Epithelial cell of prostate (primary cell): Measurements from ENCODE around the gene TRABD2B.

ENCODE experiments used
- DNase-seq: peaks from one replicate; pipeline ENCODE4 v3.0.0-alpha.2; 2011; ENCODE audit warnings: low read depth, low spot score
- H3K27ac ChIP-seq: fragments of 450-650 bp; 2 replicates; pipeline ENCODE4 v1.5.1; 2017; ENCODE audit warnings: mild to moderate bottlenecking

TRABD2B gene

DNA sequence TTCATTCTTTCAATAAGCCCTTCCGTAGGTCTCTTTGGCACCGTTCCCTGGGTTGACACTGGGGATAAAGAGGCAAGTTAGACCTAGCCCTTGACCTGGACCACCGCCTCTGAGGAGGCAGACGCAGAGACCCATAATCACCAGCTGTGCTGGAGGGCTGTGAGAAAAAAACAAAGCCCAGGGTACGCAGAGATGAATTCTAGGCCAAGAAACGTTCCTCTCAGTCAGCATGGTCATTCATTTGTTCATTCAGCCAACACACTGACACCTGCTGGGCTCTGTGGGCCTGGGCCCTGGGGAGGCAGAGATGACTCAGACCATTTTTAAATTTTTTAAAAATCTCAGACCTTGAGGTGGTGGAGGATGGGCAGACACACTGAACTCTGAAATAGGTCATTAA lies 26.3 kb upstream of the TRABD2B start:
- no peak overlapping the region for H3K27ac ChIP-seq
- no peak for DNase-seq

DNA sequence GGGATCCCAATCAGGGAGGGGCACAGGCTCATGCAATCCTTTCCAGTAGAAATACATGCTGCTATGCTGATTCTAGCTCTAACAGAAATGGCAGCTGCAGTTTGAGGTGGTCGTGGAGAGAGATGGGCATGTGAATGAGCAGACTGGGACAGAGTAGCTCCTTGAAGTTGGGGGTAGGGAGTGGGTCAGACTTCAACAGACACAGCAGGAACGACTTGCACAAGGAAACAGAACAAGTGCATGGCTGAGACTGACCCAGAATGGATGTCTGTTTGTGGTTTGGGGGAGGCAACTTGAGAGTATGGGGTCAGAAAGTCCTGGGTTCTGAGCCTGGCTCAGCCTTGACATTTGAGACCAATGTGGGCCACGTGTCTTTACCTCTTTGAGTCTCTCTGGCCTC lies 25.1 kb upstream of the TRABD2B start:
- H3K27ac ChIP-seq = no peak overlapping the region
- no peak for DNase-seq

- H3K27ac ChIP-seq = no peak overlapping the region
Measured at GRCh38 chr1:48021792-48022191, 24.6 kb upstream of the TRABD2B start.

DNA sequence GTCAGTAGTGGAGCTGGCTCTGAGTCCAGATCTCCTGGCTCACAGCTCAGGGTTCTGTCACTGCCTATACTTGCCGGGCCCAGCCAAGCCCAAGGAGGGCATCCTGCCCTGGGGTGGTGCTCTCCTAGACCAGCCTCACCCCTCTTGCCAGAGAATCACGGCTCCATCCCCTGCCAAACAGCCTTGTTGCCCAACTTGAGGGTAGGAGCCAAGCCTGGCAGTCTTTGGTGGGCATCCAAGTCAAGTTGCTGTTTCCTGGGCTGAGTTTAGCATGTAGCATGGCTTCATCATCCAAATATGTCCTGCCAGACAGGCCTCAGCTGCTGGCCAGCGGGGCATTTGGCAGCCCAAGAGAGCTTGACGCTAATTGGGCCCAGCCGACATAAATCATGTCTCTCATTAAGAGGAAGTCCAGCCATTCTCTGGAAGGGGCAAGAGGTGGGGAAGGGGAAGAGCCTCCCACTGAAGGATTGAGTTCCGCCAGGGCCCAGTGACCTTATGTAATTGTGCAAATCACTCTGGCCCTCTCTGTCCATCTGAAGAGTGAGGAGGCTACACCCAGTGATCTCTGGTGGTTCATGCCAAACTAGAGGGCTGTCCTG lies 22.6 kb upstream of the TRABD2B start:
- no peak for DNase-seq
- peak overlapping the region; percentile 77 for H3K27ac ChIP-seq

More at GRCh38 chr1:48021792-48022191, 24.6 kb upstream of the TRABD2B start:
- DNase-seq = no peak

DNA sequence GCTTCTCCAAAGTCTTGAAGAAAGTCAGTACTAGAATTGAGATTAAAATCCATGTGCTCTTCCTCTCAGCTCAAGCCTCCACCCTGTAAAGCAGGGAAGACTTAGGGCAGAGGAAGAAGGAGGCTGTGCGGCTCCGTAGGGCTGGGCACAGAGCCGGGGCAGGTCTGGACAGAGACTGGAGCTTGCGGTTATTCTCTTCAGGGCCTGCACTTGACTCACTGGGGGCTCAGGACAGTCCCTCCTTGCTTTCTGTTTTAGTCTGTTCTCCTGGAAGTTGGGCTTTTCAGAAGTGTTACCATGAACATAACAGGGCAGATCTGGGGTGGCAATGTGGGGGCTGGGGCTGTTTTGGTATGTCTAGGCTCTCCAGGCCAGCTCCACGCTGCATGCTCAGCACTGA lies 21.6 kb upstream of the TRABD2B start:
- peak; percentile 74 for DNase-seq
- peak overlapping the region; percentile 77 for H3K27ac ChIP-seq

- no peak for DNase-seq
Measured at GRCh38 chr1:48017716-48018115, 20.5 kb upstream of the TRABD2B start.

DNA sequence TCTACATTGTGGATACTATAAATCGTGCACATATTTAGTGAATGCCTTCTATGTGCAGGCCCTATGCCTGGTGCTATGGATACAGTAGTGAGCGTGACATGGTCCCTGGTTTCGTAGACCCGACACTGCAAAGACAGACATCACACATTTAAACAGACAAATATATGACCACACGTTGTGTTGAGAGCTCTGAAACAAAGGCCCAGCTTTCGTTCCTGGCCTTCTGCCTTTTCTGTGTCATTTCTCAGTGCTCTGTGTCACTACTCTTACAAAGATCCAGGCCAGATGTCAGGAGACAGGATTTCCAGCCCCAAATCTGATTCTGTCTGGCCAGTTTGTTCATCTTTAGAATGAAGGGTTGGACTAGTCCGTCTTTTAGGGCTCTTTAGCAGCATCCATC lies 19.3 kb upstream of the TRABD2B start:
- no peak for DNase-seq
- H3K27ac ChIP-seq = no peak overlapping the region

More at GRCh38 chr1:48017716-48018115, 20.5 kb upstream of the TRABD2B start:
- H3K27ac ChIP-seq = peak overlapping the region; percentile 77

DNA sequence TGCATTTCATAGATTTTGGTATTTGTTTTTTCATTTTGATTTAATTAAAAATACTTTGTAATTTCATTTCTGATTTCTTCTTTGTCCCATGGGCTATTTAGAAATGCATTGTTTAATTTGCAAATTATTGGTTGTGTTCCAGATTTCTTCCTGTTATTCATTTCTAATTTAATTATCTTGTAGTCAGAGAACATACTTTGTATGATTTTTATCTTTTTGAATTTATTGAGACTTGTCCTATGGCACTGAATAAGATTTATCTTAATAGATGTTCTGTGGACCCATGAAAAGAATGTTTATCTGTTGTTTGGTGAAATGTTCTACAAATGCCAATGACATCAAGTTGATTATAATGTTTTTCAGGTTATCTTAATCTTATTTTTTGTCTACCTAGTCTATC lies 16.1 kb upstream of the TRABD2B start:
- H3K27ac ChIP-seq = no peak overlapping the region

GRCh38 chr1:48007047-48007446 lies 9.9 kb upstream of the TRABD2B start:
- H3K27ac ChIP-seq = no peak overlapping the region
- no peak for DNase-seq

More for the DNA sequence above, 16.1 kb upstream of the TRABD2B start:
- no peak for DNase-seq

DNA sequence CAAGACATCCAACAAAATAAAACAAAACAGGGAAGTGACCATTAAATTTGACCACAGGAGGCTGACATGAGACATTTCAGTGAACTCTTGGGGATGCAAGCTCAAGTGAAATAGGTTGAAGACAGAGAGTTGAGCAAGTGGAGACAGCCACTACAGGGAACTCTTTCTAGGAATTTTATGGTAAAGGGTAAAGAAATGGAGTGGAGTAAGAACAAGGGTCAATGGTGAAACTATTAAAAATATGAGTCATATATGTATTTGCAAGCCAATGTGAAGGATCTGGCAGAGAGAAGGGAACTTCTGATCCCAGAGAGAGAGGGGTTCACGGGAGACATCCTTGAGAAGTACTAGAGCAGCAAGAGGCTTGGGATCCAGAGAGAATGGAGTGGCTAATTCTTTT lies 9.1 kb upstream of the TRABD2B start:
- no peak for DNase-seq

GRCh38 chr1:48005253-48006117 lies 8.3 kb upstream of the TRABD2B start:
- H3K27ac ChIP-seq = no peak overlapping the region
- no peak for DNase-seq

More for the DNA sequence above, 9.1 kb upstream of the TRABD2B start:
- H3K27ac ChIP-seq = no peak overlapping the region

DNA sequence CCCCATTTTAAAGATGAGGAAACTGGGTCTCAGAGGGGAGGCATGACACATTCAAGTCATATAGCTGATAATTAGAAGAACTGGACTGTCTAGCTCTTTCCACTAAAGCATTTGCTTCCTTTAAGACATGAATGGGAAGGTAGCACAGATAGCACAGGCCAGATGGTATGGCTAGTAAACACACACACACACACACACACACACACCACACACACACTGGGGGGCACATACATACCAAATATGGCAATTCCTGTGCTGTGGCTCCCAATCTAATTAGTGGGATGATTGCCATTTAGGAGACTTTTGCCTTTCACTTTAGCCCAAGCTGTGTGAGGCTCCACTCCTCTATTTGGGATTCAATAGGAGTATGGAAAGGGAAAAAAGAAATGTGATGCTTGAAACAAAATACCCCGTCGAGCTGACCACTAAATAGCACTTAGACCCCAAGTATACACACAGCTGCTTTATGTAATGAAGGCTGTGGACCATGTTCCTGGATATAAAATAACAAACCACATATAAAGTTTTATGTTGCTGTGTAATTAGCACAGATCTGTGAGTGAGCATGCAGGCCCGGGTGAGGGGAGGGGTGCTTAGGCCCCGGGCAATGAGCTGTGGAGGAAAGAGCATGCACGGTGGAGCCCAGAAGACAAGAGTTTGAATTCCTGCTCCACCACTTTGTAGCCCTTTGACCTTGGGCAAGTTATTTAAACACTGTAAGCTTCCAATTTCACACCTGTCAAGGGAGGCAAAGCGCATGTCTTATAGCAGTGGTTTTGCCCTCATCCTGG lies 6.8 kb upstream of the TRABD2B start:
- DNase-seq = no peak

GRCh38 chr1:48002142-48002541 lies 5.0 kb upstream of the TRABD2B start:
- DNase-seq = no peak
- no peak overlapping the region for H3K27ac ChIP-seq

More for the DNA sequence above, 6.8 kb upstream of the TRABD2B start:
- no peak overlapping the region for H3K27ac ChIP-seq

GRCh38 chr1:48001696-48002095 lies 4.5 kb upstream of the TRABD2B start:
- DNase-seq = no peak
- no peak overlapping the region for H3K27ac ChIP-seq

DNA sequence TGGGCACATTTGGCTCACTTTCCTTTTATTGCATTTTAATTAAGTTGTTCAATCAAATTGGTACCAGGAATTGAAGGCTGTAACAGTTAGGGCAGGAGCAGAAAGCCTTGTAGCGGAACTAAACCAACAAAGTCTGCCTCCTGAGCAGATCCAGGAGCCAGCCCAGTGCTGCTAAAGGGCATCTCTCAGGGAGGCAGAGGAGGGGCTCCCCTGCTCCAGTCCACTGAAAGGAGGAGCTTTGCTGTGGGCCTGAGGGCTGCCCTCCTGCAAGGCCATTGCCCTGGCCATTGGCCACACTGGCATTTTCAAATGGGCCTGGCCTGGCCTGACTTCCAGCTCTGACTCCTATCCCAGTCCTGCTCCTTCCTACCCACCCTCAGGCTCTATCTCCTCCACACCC lies 3.7 kb upstream of the TRABD2B start:
- DNase-seq = no peak

GRCh38 chr1:47999097-47999496 lies 1.9 kb upstream of the TRABD2B start:
- no peak overlapping the region for H3K27ac ChIP-seq

More for the DNA sequence above, 3.7 kb upstream of the TRABD2B start:
- no peak overlapping the region for H3K27ac ChIP-seq

DNA sequence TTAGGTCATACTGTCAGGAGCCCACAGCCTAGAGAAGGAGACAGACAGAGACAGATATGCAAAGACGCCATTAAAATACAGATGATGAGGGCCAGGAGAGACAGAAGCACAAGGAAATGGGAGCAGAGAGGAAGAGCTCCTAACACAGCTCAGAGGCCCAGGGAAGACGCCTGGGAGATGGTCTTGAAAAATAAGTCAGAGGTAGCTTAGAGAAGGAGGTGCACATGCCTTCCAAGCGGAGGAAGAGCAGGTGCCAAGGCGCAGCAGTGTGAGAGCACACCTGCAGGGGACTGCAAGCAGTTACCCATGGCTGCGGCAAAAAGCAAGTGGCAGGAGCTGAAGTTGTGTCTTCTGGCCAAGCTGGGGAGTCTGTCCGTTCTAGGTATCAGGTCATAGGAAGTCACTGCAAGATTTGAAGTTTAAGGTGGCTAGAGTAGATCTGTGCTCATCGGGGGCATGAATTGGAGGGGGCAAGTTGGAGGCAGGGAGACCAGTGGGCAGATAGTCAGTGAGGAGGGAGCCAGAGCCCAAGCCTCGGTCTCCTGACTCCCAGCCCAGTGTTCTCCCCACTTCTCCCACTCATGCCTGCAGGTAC lies 1.3 kb upstream of the TRABD2B start:
- H3K27ac ChIP-seq = no peak overlapping the region
- DNase-seq = no peak

More at GRCh38 chr1:47999097-47999496, 1.9 kb upstream of the TRABD2B start:
- no peak for DNase-seq

DNA sequence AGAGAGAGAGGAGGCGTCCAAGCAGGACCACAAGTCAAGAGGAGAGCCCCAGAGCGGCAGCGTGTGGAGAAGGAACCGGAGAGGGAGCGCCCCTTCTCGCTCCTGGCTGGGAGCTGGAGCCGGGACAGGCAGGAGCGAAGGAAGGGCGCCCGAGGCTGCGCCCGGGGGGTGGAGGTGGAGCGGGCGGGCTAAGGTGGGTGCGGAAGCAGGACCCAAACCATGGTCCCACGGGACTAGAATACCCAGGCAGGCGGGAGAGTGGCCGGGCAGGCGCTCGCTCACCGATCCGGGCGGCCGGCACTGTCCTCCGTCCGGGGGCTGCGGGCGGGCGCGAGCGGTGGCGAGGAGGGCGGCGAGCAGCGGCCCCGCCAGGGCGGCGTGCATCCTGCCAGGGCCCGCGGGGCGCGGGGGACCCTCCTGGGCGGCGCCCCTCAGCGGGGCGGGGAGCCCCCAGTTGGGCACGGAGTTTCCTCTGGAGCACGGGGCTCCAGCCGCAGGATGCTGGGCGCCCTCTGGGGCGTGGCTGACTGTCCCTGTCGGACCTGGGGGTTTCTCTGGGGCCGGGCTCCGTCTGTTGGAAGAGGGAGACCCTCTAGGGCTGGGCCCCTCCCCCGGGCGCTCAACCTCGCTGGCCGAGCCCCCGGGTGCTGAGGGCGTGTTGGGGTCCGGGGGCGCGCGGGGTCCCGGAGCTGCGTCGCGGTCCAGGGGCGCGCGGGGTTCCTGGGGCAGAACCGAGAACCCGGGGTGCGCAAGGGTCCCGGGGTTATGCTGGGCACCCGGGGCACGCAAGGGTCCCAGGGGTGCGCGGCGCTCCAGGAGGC lies 569 bp downstream of the TRABD2B start:
- DNase-seq = no peak
- no peak overlapping the region for H3K27ac ChIP-seq

DNA sequence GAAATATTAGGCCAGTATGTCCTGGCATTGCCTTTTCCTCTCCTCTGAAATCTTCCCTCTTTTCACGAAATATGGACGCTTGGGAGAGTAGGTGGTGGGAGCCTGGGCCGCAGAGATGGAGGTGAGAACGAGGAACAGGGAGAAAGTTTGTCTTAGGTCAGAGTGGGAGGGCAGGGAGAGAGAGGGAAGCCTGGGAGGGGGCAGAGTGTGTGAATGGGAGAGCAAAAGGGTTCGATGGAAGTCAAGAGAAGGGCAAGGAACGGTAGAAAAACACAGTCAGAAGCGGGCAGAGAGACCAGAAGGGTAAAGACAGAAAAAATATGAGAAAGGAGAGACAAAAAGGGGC lies 1.2 kb downstream of the TRABD2B start:
- H3K27ac ChIP-seq = no peak overlapping the region
- no peak for DNase-seq
